Activated naive CD8-positive, alpha-beta T cell (primary cell): ENCODE measurements around the gene PRODH2.
"Not testable (repeated sequence)": the region's sequence is repeated elsewhere in the genome, so short reads cannot be mapped to it uniquely, and the experiment has no call there.

Source experiments
- H3K27ac Mint-ChIP-seq: one replicate; pipeline ENCODE4 v1.8.0; 2021; ENCODE audit warnings: mixed read lengths
- H3K27me3 Mint-ChIP-seq: one replicate; pipeline ENCODE4 v1.8.0; 2021; ENCODE audit warnings: mixed read lengths
- H3K36me3 Mint-ChIP-seq: one replicate; pipeline ENCODE4 v1.8.0; 2021; ENCODE audit warnings: mixed read lengths
- H3K4me1 Mint-ChIP-seq: one replicate; pipeline ENCODE4 v1.8.0; 2021; ENCODE audit warnings: low read depth, mixed read lengths
- H3K4me3 Mint-ChIP-seq: one replicate; pipeline ENCODE4 v1.8.0; 2021; ENCODE audit warnings: mild to moderate bottlenecking, mixed read lengths
- H3K9me3 Mint-ChIP-seq: one replicate; pipeline ENCODE4 v1.8.0; 2021; ENCODE audit warnings: low read depth, mixed read lengths

The PRODH2 gene

GRCh38 chr19:35847911-35848310 lies 35.3 kb upstream of the PRODH2 start:
- no peaks in the 10 kb centered on the region for H3K36me3 Mint-ChIP-seq
- H3K9me3 Mint-ChIP-seq, result no peaks in the 10 kb centered on the region
- H3K27ac Mint-ChIP-seq, result no peak overlapping the region
- H3K27me3 Mint-ChIP-seq, result peaks cover 30% of the 10 kb centered on the region
- H3K4me3 Mint-ChIP-seq, result no peak overlapping the region
- peaks cover 19% of the 10 kb centered on the region for H3K4me1 Mint-ChIP-seq

- Mint-ChIP-seq H3K27me3 (peaks cover 36% of the 10 kb centered on the region), H3K27ac (no peak overlapping the region), H3K9me3 (no peaks in the 10 kb centered on the region)
Measured at GRCh38 chr19:35846038-35846668, 33.5 kb upstream of the PRODH2 start.

GRCh38 chr19:35845215-35846037 lies 32.8 kb upstream of the PRODH2 start:
- no peaks in the 10 kb centered on the region for H3K9me3 Mint-ChIP-seq
- peak overlapping the region; percentile 89 for H3K4me3 Mint-ChIP-seq
- peaks cover 15% of the 10 kb centered on the region for H3K4me1 Mint-ChIP-seq
- no peak overlapping the region for H3K27ac Mint-ChIP-seq
- peaks cover 4% of the 10 kb centered on the region for H3K36me3 Mint-ChIP-seq
- peaks cover 36% of the 10 kb centered on the region for H3K27me3 Mint-ChIP-seq

More at GRCh38 chr19:35846038-35846668, 33.5 kb upstream of the PRODH2 start:
- peaks cover 19% of the 10 kb centered on the region for H3K4me1 Mint-ChIP-seq
- peaks cover 4% of the 10 kb centered on the region for H3K36me3 Mint-ChIP-seq
- H3K4me3 Mint-ChIP-seq, result peak overlapping the region; percentile 61

GRCh38 chr19:35844482-35845214 lies 32.0 kb upstream of the PRODH2 start:
- peak overlapping the region; percentile 89 for H3K4me3 Mint-ChIP-seq

GRCh38 chr19:35843676-35844481 lies 31.2 kb upstream of the PRODH2 start:
- Mint-ChIP-seq H3K27ac (no peak overlapping the region), H3K36me3 (peaks cover 4% of the 10 kb centered on the region), H3K4me3 (peak overlapping the region; percentile 14), H3K4me1 (peaks cover 15% of the 10 kb centered on the region), H3K27me3 (peaks cover 33% of the 10 kb centered on the region), H3K9me3 (no peaks in the 10 kb centered on the region)

More at GRCh38 chr19:35844482-35845214, 32.0 kb upstream of the PRODH2 start:
- no peaks in the 10 kb centered on the region for H3K9me3 Mint-ChIP-seq
- H3K27ac Mint-ChIP-seq, result no peak overlapping the region
- H3K36me3 Mint-ChIP-seq, result peaks cover 4% of the 10 kb centered on the region
- peaks cover 36% of the 10 kb centered on the region for H3K27me3 Mint-ChIP-seq
- peaks cover 15% of the 10 kb centered on the region for H3K4me1 Mint-ChIP-seq

GRCh38 chr19:35842666-35843272 lies 30.1 kb upstream of the PRODH2 start:
- no peak overlapping the region for H3K27ac Mint-ChIP-seq
- no peak overlapping the region for H3K4me3 Mint-ChIP-seq
- peaks cover 4% of the 10 kb centered on the region for H3K36me3 Mint-ChIP-seq
- H3K27me3 Mint-ChIP-seq, result peaks cover 29% of the 10 kb centered on the region
- H3K9me3 Mint-ChIP-seq, result no peaks in the 10 kb centered on the region
- peaks cover 15% of the 10 kb centered on the region for H3K4me1 Mint-ChIP-seq

- Mint-ChIP-seq H3K4me3 (no peak overlapping the region), H3K36me3 (peaks cover 4% of the 10 kb centered on the region), H3K27me3 (peaks cover 29% of the 10 kb centered on the region), H3K9me3 (no peaks in the 10 kb centered on the region), H3K27ac (no peak overlapping the region), H3K4me1 (peaks cover 15% of the 10 kb centered on the region)
Measured at GRCh38 chr19:35841961-35842595, 29.4 kb upstream of the PRODH2 start.

GRCh38 chr19:35836096-35836495 lies 23.5 kb upstream of the PRODH2 start:
- H3K9me3 Mint-ChIP-seq, H3K36me3 Mint-ChIP-seq, H3K27ac Mint-ChIP-seq, H3K4me3 Mint-ChIP-seq, H3K4me1 Mint-ChIP-seq: not testable (repeated sequence)
- H3K27me3 Mint-ChIP-seq, result peaks cover 20% of the 10 kb centered on the region

GRCh38 chr19:35833972-35834371 lies 21.3 kb upstream of the PRODH2 start:
- no peaks in the 10 kb centered on the region for H3K9me3 Mint-ChIP-seq
- no peaks in the 10 kb centered on the region for H3K36me3 Mint-ChIP-seq
- no peaks in the 10 kb centered on the region for H3K4me1 Mint-ChIP-seq
- peaks cover 25% of the 10 kb centered on the region for H3K27me3 Mint-ChIP-seq
- no peak overlapping the region for H3K4me3 Mint-ChIP-seq
- no peak overlapping the region for H3K27ac Mint-ChIP-seq

- Mint-ChIP-seq H3K36me3 (no peaks in the 10 kb centered on the region), H3K27me3 (peaks cover 33% of the 10 kb centered on the region), H3K4me3 (no peak overlapping the region), H3K9me3 (no peaks in the 10 kb centered on the region), H3K27ac (no peak overlapping the region), H3K4me1 (no peaks in the 10 kb centered on the region)
Measured at GRCh38 chr19:35832054-35832453, 19.4 kb upstream of the PRODH2 start.

- H3K27ac Mint-ChIP-seq, result no peak overlapping the region
- no peak overlapping the region for H3K4me3 Mint-ChIP-seq
- no peaks in the 10 kb centered on the region for H3K9me3 Mint-ChIP-seq
- H3K36me3 Mint-ChIP-seq, result no peaks in the 10 kb centered on the region
- H3K27me3 Mint-ChIP-seq, result peaks cover 28% of the 10 kb centered on the region
- H3K4me1 Mint-ChIP-seq, result no peaks in the 10 kb centered on the region
Measured at GRCh38 chr19:35830986-35831385, 18.3 kb upstream of the PRODH2 start.

GRCh38 chr19:35828692-35829301 lies 16.2 kb upstream of the PRODH2 start:
- Mint-ChIP-seq H3K27me3 (peaks cover 26% of the 10 kb centered on the region), H3K9me3 (no peaks in the 10 kb centered on the region), H3K4me1 (no peaks in the 10 kb centered on the region), H3K4me3 (no peak overlapping the region), H3K36me3 (no peaks in the 10 kb centered on the region), H3K27ac (no peak overlapping the region)

- Mint-ChIP-seq H3K27ac (no peak overlapping the region), H3K9me3 (no peaks in the 10 kb centered on the region), H3K27me3 (peaks cover 19% of the 10 kb centered on the region), H3K4me3 (no peak overlapping the region), H3K4me1 (no peaks in the 10 kb centered on the region), H3K36me3 (no peaks in the 10 kb centered on the region)
Measured at GRCh38 chr19:35824150-35824549, 11.5 kb upstream of the PRODH2 start.
